ENCODE results near the gene C11orf68. TPM values are rescaled to one million over a fixed set of nuclear protein-coding genes. Genes with fewer than 3 reads are reported as not detected.

C11orf68 gene
- total RNA-seq, 1 experiment from 2014 or later: 48.0 TPM

- no TSS peak for BruUV-seq (replicated peaks)
- ChIA-PET POLR2A (interaction anchor here (0.6 to 2.8 kb wide), 16 partner anchors 13 to 1259 kb away, joined by 3 to 46 read pairs (median 8); partner anchors contain the start of genes BANF1, CCDC85B, CFL1 and FIBP), CTCF (no interaction called here)
- TF ChIP-seq CTCF (IDR thresholded peaks at IDR 0.05; ENCODE audit: unreplicated experiment): no peak
- peak; percentile 97 for DNase-seq (ENCODE audit: unreplicated experiment)
- peaks cover 14% of the 10 kb centered on the region for H3K36me3 Mint-ChIP-seq (ENCODE audit: insufficient read depth, unreplicated experiment)
- H3K4me1 Mint-ChIP-seq (ENCODE audit: insufficient read depth, unreplicated experiment): peaks cover 37% of the 10 kb centered on the region
- H3K9me3 Mint-ChIP-seq (ENCODE audit: unreplicated experiment): no peaks in the 10 kb centered on the region
- intact Hi-C loops (cut with micrococcal nuclease): loop anchor here (1.0 to 5.0 kb wide), 2 partner anchors 70 to 257 kb away; partner anchors contain the start of gene RELA
- peak within 1 kb of the TSS; percentile 89 for H3K4me3 Mint-ChIP-seq (ENCODE audit: unreplicated experiment)
- H3K27me3 Mint-ChIP-seq (ENCODE audit: insufficient read depth, unreplicated experiment): no peaks in the 10 kb centered on the region
- peak within 1 kb of the TSS; percentile 81 for H3K27ac Mint-ChIP-seq (ENCODE audit: low read depth, unreplicated experiment)
Observed at GRCh38 chr11:65919141-65919572, 295 bp upstream of the C11orf68 start, which contains the start of gene DRAP1. DRAP1 (plus strand) TSS chr11:65919426; CDS start chr11:65919502, 76 bp downstream.

GRCh38 chr11:65917434-65918210 is 1.2 kb downstream of the C11orf68 start:
- Mint-ChIP-seq H3K9me3 (ENCODE audit: unreplicated experiment) (no peaks in the 10 kb centered on the region), H3K4me1 (ENCODE audit: insufficient read depth, unreplicated experiment) (peaks cover 37% of the 10 kb centered on the region), H3K36me3 (ENCODE audit: insufficient read depth, unreplicated experiment) (peaks cover 10% of the 10 kb centered on the region), H3K27ac (ENCODE audit: low read depth, unreplicated experiment) (peak overlapping the region; percentile 86), H3K27me3 (ENCODE audit: insufficient read depth, unreplicated experiment) (no peaks in the 10 kb centered on the region), H3K4me3 (ENCODE audit: unreplicated experiment) (peak overlapping the region; percentile 89)
- ChIA-PET CTCF (interaction anchor here (0.9 to 2.2 kb wide), 4 partner anchors 20 to 30 kb away, joined by 3 to 11 read pairs (median 6); partner anchors contain the start of genes CCDC85B and FIBP), POLR2A (interaction anchor here (0.6 to 2.7 kb wide), 13 partner anchors 12 to 863 kb away, joined by 3 to 46 read pairs (median 5); partner anchors contain the start of genes BANF1, CCDC85B, CFL1 and FIBP)
- intact Hi-C loops (cut with micrococcal nuclease): loop anchor here (5.0 kb wide), 1 partner anchor 255 kb away; the partner anchor contains the start of gene RELA
- no peak for DNase-seq (ENCODE audit: unreplicated experiment)
- no TSS peak for BruUV-seq (replicated peaks)
- TF ChIP-seq CTCF (IDR thresholded peaks at IDR 0.05; ENCODE audit: unreplicated experiment): no peak

- peaks cover 37% of the 10 kb centered on the region for H3K4me1 Mint-ChIP-seq (ENCODE audit: insufficient read depth, unreplicated experiment)
- POLR2A ChIA-PET: interaction anchor here (1.7 to 8.0 kb wide), 5 partner anchors 16 to 58 kb away, joined by 5 to 122 read pairs (median 14); partner anchors contain the start of genes CCDC85B, CFL1, FIBP and FOSL1
Observed at GRCh38 chr11:65917077-65917433, 1.8 kb downstream of the C11orf68 start.

More at GRCh38 chr11:65917077-65917433, 1.8 kb downstream of the C11orf68 start:
- Mint-ChIP-seq H3K27me3 (ENCODE audit: insufficient read depth, unreplicated experiment) (no peaks in the 10 kb centered on the region), H3K4me3 (ENCODE audit: unreplicated experiment) (peak overlapping the region; percentile 89), H3K27ac (ENCODE audit: low read depth, unreplicated experiment) (peak overlapping the region; percentile 86), H3K9me3 (ENCODE audit: unreplicated experiment) (no peaks in the 10 kb centered on the region), H3K36me3 (ENCODE audit: insufficient read depth, unreplicated experiment) (peaks cover 6% of the 10 kb centered on the region)
- BruUV-seq (replicated peaks): no TSS peak
- intact Hi-C loops (cut with micrococcal nuclease): loop anchor here (5.0 kb wide), 1 partner anchor 255 kb away; the partner anchor contains the start of gene RELA
- TF ChIP-seq CTCF (IDR thresholded peaks at IDR 0.05; ENCODE audit: unreplicated experiment): no peak
- CTCF ChIA-PET: interaction anchor here (2.2 kb wide), 1 partner anchor 29 kb away, joined by 11 read pairs; the partner anchor contains the start of gene FIBP
- no peak for DNase-seq (ENCODE audit: unreplicated experiment)
